Endothelial cell of umbilical vein (primary cell): ENCODE data around the gene PALD1. TPM values are rescaled to one million over a fixed set of nuclear protein-coding genes. Genes with fewer than 3 reads are reported as not detected.

Experiments used
- BruUV-seq: library from RNA; stranded (reverse); fragments of 400-500 nt; replicated peaks from 2 replicates; lab custom pipeline; 2021; lab: Mats Ljungman, UMichigan
- CTCF ChIA-PET: fragments of 300-600, 350-600 bp; sonication (Branson Sonifier 250); formaldehyde crosslinking; loops from one replicate; lab custom pipeline; 2021; ENCODE audit warnings: antibody characterized with exemption, inconsistent platforms; lab: Charles Lee
- POLR2A ChIA-PET: fragments of 300-600, 350-600 bp; sonication (Branson Sonifier 250); formaldehyde crosslinking; loops from one replicate; lab custom pipeline; 2021; ENCODE audit warnings: antibody characterized with exemption, inconsistent platforms; lab: Charles Lee
- DNase-seq: peaks from one replicate; pipeline ENCODE4 v3.0.0-alpha.2; 2011; ENCODE audit warnings: low read depth, low spot score
- FAIRE-seq: peaks from 2 replicates; lab custom pipeline; 2011; peaks lifted over from hg19 to GRCh38; lab: Jason Lieb, UNC
- H2AFZ ChIP-seq: 2 replicates; pipeline ENCODE4 v1.6.0; 2012; ENCODE audit warnings: low read depth, low read length, control low read depth, inconsistent platforms
- H3K27ac ChIP-seq: 2 replicates; pipeline ENCODE4 v1.5.1; 2011; ENCODE audit warnings: low read depth, mild to moderate bottlenecking, control low read depth, low read length, moderate library complexity; ENCODE audit not compliant: insufficient read depth
- H3K27me3 ChIP-seq, 2 experiments: 2 replicates each; pipeline versions ENCODE4 v1.6.0 to v1.6.1; 2011; ENCODE audit warnings: low read length in 2 of 2, mixed read lengths in 1 of 2; ENCODE audit not compliant: control insufficient read depth in 2 of 2, insufficient read depth in 2 of 2
- H3K36me3 ChIP-seq, 2 experiments: 2 replicates in 1 of 2; 3 replicates in 1 of 2; pipeline ENCODE4 v1.5.1; 2011; ENCODE audit warnings: low read length in 2 of 2, mild to moderate bottlenecking in 1 of 2, moderate library complexity in 1 of 2; ENCODE audit not compliant: control insufficient read depth in 2 of 2, insufficient read depth in 2 of 2; ENCODE audit errors: extremely low read depth in 1 of 2
- H3K4me1 ChIP-seq: 3 replicates; pipeline ENCODE4 v1.5.1; 2011; ENCODE audit warnings: mild to moderate bottlenecking, low read length; ENCODE audit not compliant: control insufficient read depth, insufficient read depth; ENCODE audit errors: extremely low read depth
- H3K4me2 ChIP-seq: 2 replicates; pipeline ENCODE4 v1.6.1; 2011; ENCODE audit warnings: low read length, control low read depth, mixed read lengths; ENCODE audit not compliant: insufficient read depth
- H3K4me3 ChIP-seq, 3 experiments: fragments of 200-600 bp in 1 of 3; sonication (generic), shearing (Covaris generic) in 1 of 3; replicated peaks in 1 of 3; 2 replicates each; pipeline ENCODE4 v1.5.1; 2011 to 2016; ENCODE audit warnings: control low read depth in 3 of 3, low read length in 3 of 3, mild to moderate bottlenecking in 2 of 3, inconsistent platforms in 1 of 3, low read depth in 1 of 3, moderate library complexity in 1 of 3; ENCODE audit not compliant: insufficient read depth in 1 of 3
- H3K79me2 ChIP-seq: 2 replicates; pipeline ENCODE4 v1.6.0; 2012; ENCODE audit warnings: low read length, inconsistent platforms; ENCODE audit not compliant: control insufficient read depth, insufficient read depth
- H3K9ac ChIP-seq: replicated peaks from 2 replicates; pipeline ENCODE3; 2011; ENCODE audit warnings: low read length, control low read depth; ENCODE audit not compliant: insufficient read depth; ENCODE audit errors: extremely low read depth
- H3K9me1 ChIP-seq: replicated peaks from 3 replicates; pipeline ENCODE4 v1.6.0; 2011; ENCODE audit warnings: mild to moderate bottlenecking, low read length; ENCODE audit not compliant: control insufficient read depth, insufficient read depth; ENCODE audit errors: extremely low read depth
- H3K9me3 ChIP-seq: replicated peaks from 2 replicates; pipeline ENCODE4 v1.5.1; 2012; ENCODE audit warnings: low read length, inconsistent platforms; ENCODE audit not compliant: control insufficient read depth, insufficient read depth
- H4K20me1 ChIP-seq: replicated peaks from 2 replicates; pipeline ENCODE3; 2011; ENCODE audit warnings: mild to moderate bottlenecking, low read length; ENCODE audit not compliant: control insufficient read depth, insufficient read depth; ENCODE audit errors: extremely low read depth
- CTCF ChIP-seq, 2 donors: IDR thresholded peaks; 1 replicate in 1 of 2; 2 replicates in 1 of 2; pipeline ENCODE4 v1.5.1; 2011; ENCODE audit warnings: low read length in 2 of 2, mild to moderate bottlenecking in 2 of 2, moderate library complexity in 2 of 2, control low read depth in 1 of 2, inconsistent platforms in 1 of 2, low read depth in 1 of 2; ENCODE audit not compliant: insufficient read depth in 1 of 2; ENCODE audit errors: extremely low read depth in 1 of 2
- EZH2 ChIP-seq: IDR thresholded peaks from 2 replicates; pipeline ENCODE4 v1.6.1; 2012; ENCODE audit warnings: borderline replicate concordance, low read depth, mild to moderate bottlenecking, moderate library complexity, low read length, inconsistent platforms; ENCODE audit not compliant: severe bottlenecking
- FOS ChIP-seq: IDR thresholded peaks from 2 replicates; pipeline ENCODE4 v1.6.1; 2011; ENCODE audit warnings: mild to moderate bottlenecking, low read length, moderate library complexity, borderline replicate concordance; ENCODE audit not compliant: insufficient read depth
- GATA2 ChIP-seq: IDR thresholded peaks from 2 replicates; pipeline ENCODE4 v1.7.0; 2011; ENCODE audit warnings: low read depth, mild to moderate bottlenecking, moderate library complexity, mixed read lengths, low read length; ENCODE audit not compliant: insufficient read length, insufficient read depth
- MAX ChIP-seq: IDR thresholded peaks from 2 replicates; pipeline ENCODE4 v1.6.1; 2011; ENCODE audit not compliant: insufficient read depth, insufficient read length
- MYC ChIP-seq: IDR thresholded peaks from one replicate; pipeline ENCODE4 v1.6.1; 2011; ENCODE audit warnings: mild to moderate bottlenecking, low read depth, low read length
- POLR2AphosphoS5 ChIP-seq: IDR thresholded peaks from 2 replicates; pipeline ENCODE4 v1.6.1; 2012; ENCODE audit warnings: low read depth, mild to moderate bottlenecking, control low read depth, low read length, moderate library complexity; ENCODE audit not compliant: insufficient read depth
- dilution Hi-C: fragments of 300-500 bp; cut with MboI; formaldehyde crosslinking; loops from one replicate; pipeline ENCODE4 v1.15.0; 2019; ENCODE audit warnings: low sequenced_read_pairs; ENCODE audit not compliant: extremely low pct_ligation_motif_present
- intact Hi-C: fragments of 100-400 bp; cut with micrococcal nuclease; formaldehyde crosslinking; loops from one replicate; pipeline ENCODE4 v1.10.0; 2022
- polyA plus RNA-seq, 4 experiments: library from polyadenylated mRNA; depleted of rRNA in 3 of 4; stranded (reverse) in 3 of 4; unstranded in 1 of 4; fragments of >200 nt; gene quantifications; 2 replicates each; pipeline versions ENCODE4 v1.2.1 to v1.2.3, GENCODE V29; 2011 to 2012; ENCODE audit warnings: missing spikeins in 1 of 4
- total RNA-seq: library from RNA; stranded (reverse); gene quantifications from 2 replicates; pipeline ENCODE4 v1.2.3, GENCODE V29; 2021

The PALD1 gene
- total and polyA plus RNA-seq, 2 donors (not counting 3 experiments of a cell fraction or from before 2014, with no cell fraction given) = 16.6 to 73.3 TPM

GRCh38 chr10:70616761-70617160 lies 138.2 kb downstream of the PALD1 start:
- ChIA-PET POLR2A (no interaction called here), CTCF (no interaction called here)
- dilution Hi-C loops (no loop called here), intact Hi-C loops (no loop called here)
- H3K27me3 ChIP-seq = peaks cover 14 to 16% of the 10 kb centered on the region in 2 experiments
- H3K9me3 ChIP-seq = no peaks in the 10 kb centered on the region
- H3K4me2 ChIP-seq = no peak overlapping the region
- H4K20me1 ChIP-seq = no peaks in the 10 kb centered on the region
- H2AFZ ChIP-seq = no peak overlapping the region
- H3K27ac ChIP-seq = no peak overlapping the region
- no peak for DNase-seq
- no peak for TF ChIP-seq EZH2
- TF ChIP-seq GATA2 = no peak
- TF ChIP-seq FOS = no peak
- no peak for TF ChIP-seq POLR2AphosphoS5
- TF ChIP-seq MYC = no peak
- no peak for TF ChIP-seq MAX
- TF ChIP-seq CTCF (IDR thresholded peaks at IDR 0.05; ENCODE audit: extremely low read depth in 1 of 2, insufficient read depth in 1 of 2, low read depth in 1 of 2, low read length in 2 of 2) = no peak
- no peaks in the 10 kb centered on the region for H3K36me3 ChIP-seq
- no peak overlapping the region for H3K9ac ChIP-seq
- H3K79me2 ChIP-seq = no peaks in the 10 kb centered on the region
- no peaks in the 10 kb centered on the region for H3K9me1 ChIP-seq
- BruUV-seq = no TSS peak
- no peaks in the 10 kb centered on the region for H3K4me1 ChIP-seq
- FAIRE-seq = no peak
- no peak overlapping the region for H3K4me3 ChIP-seq

Other genes with a start within 250 kb of the PALD1 start
- gene PPA1, start 245.3 kb upstream of the PALD1 start, total RNA-seq = 115 and 140 TPM in 2 replicates
- gene PPA1, start 245.3 kb upstream of the PALD1 start, polyA plus RNA-seq = 48.5 and 63.5 TPM in 2 replicates
- gene NPFFR1, start 194.8 kb upstream of the PALD1 start, total RNA-seq = not detected in 2 replicates
- not detected in 2 replicates for gene NPFFR1, start 194.8 kb upstream of the PALD1 start, polyA plus RNA-seq
- gene LRRC20, start 96.1 kb upstream of the PALD1 start, total RNA-seq = 9.6 and 14.7 TPM in 2 replicates
- 19.8 and 24.4 TPM in 2 replicates for gene LRRC20, start 96.1 kb upstream of the PALD1 start, polyA plus RNA-seq
- gene EIF4EBP2, start 74.6 kb upstream of the PALD1 start, total RNA-seq = 46.6 and 47.0 TPM in 2 replicates
- gene EIF4EBP2, start 74.6 kb upstream of the PALD1 start, polyA plus RNA-seq = 13.9 and 18.2 TPM in 2 replicates
- not detected in 2 replicates for gene NODAL, start 37.1 kb upstream of the PALD1 start, total RNA-seq
- gene NODAL, start 37.1 kb upstream of the PALD1 start, polyA plus RNA-seq = not detected in 2 replicates
- gene PRF1, start 124.0 kb downstream of the PALD1 start, total RNA-seq = not detected in 2 replicates
- not detected in 2 replicates for gene PRF1, start 124.0 kb downstream of the PALD1 start, polyA plus RNA-seq
- gene ADAMTS14, start 193.7 kb downstream of the PALD1 start, total RNA-seq = not detected in 2 replicates
- gene ADAMTS14, start 193.7 kb downstream of the PALD1 start, polyA plus RNA-seq = not detected in 2 replicates